ENCODE measurements around the gene TOPBP1. TPM values are rescaled to one million over a fixed set of nuclear protein-coding genes. Genes with fewer than 3 reads are reported as not detected.

The TOPBP1 gene
- total RNA-seq, 1 donor from 2014 or later: 23.9 TPM

- H3K4me3 Mint-ChIP-seq (ENCODE audit: unreplicated experiment): no peak overlapping the region
- DNase-seq (ENCODE audit: low read depth) (no peak), FAIRE-seq (no peak)
- H3K36me3 Mint-ChIP-seq (ENCODE audit: low read depth, unreplicated experiment): peaks cover 24% of the 10 kb centered on the region
- no peaks in the 10 kb centered on the region for H3K27me3 Mint-ChIP-seq (ENCODE audit: low read depth, unreplicated experiment)
- peaks cover 15% of the 10 kb centered on the region for H3K4me1 ChIP-seq (ENCODE audit: insufficient read depth, low read length)
- peaks cover 5% of the 10 kb centered on the region for H4K20me1 ChIP-seq (ENCODE audit: insufficient read depth, low read length)
- no peak overlapping the region for H3K9ac ChIP-seq (ENCODE audit: low read length)
- H3K27ac Mint-ChIP-seq (ENCODE audit: unreplicated experiment): no peak overlapping the region
- H3K9me3 ChIP-seq (ENCODE audit: insufficient read depth, low read depth, low read length): no peaks in the 10 kb centered on the region
- peaks cover 2% of the 10 kb centered on the region for H3K9me3 Mint-ChIP-seq (ENCODE audit: unreplicated experiment)
- no peak for TF ChIP-seq CTCF (IDR thresholded peaks at IDR 0.05; ENCODE audit: insufficient read depth, low read depth, low read length)
- TF ChIP-seq EZH2 (IDR thresholded peaks at IDR 0.05; ENCODE audit: insufficient read depth, low read length): no peak
- no peaks in the 10 kb centered on the region for H3K79me2 ChIP-seq (ENCODE audit: insufficient read depth, low read length)
- no peak overlapping the region for H2AFZ ChIP-seq (ENCODE audit: low read depth, low read length)
- H3K4me3 ChIP-seq (ENCODE audit: insufficient read depth, low read depth, low read length): no peak overlapping the region
- no peak overlapping the region for H3K27ac ChIP-seq (ENCODE audit: low read depth, low read length)
- peaks cover 30% of the 10 kb centered on the region for H3K36me3 ChIP-seq (ENCODE audit: insufficient read depth, low read length)
- no peaks in the 10 kb centered on the region for H3K27me3 ChIP-seq (ENCODE audit: insufficient read depth, low read length)
- H3K4me2 ChIP-seq (ENCODE audit: low read length): no peak overlapping the region
- H3K4me1 Mint-ChIP-seq (ENCODE audit: low read depth, unreplicated experiment): peaks cover 11% of the 10 kb centered on the region
Observed at GRCh38 chr3:133641254-133641653, 20.5 kb downstream of the TOPBP1 start.

- Histone ChIP-seq H2AFZ (ENCODE audit: low read depth, low read length) (no peak overlapping the region), H3K36me3 (ENCODE audit: insufficient read depth, low read length) (peaks cover 20% of the 10 kb centered on the region), H3K79me2 (ENCODE audit: insufficient read depth, low read length) (peaks cover 3% of the 10 kb centered on the region), H3K4me1 (ENCODE audit: insufficient read depth, low read length) (no peaks in the 10 kb centered on the region), H3K9ac (ENCODE audit: low read length) (no peak overlapping the region), H3K9me3 (ENCODE audit: insufficient read depth, low read depth, low read length) (no peaks in the 10 kb centered on the region), H3K27ac (ENCODE audit: low read depth, low read length) (no peak overlapping the region), H3K27me3 (ENCODE audit: insufficient read depth, low read length) (no peaks in the 10 kb centered on the region), H4K20me1 (ENCODE audit: insufficient read depth, low read length) (peaks cover 5% of the 10 kb centered on the region), H3K4me2 (ENCODE audit: low read length) (no peak overlapping the region), H3K4me3 (ENCODE audit: insufficient read depth, low read depth, low read length) (no peak overlapping the region)
- TF ChIP-seq EZH2 (IDR thresholded peaks at IDR 0.05; ENCODE audit: insufficient read depth, low read length): no peak
- TF ChIP-seq CTCF (IDR thresholded peaks at IDR 0.05; ENCODE audit: insufficient read depth, low read depth, low read length): no peak
- H3K9me3 Mint-ChIP-seq (ENCODE audit: unreplicated experiment): no peaks in the 10 kb centered on the region
- DNase-seq (ENCODE audit: low read depth) (no peak), FAIRE-seq (no peak)
- H3K36me3 Mint-ChIP-seq (ENCODE audit: low read depth, unreplicated experiment): peaks cover 19% of the 10 kb centered on the region
- H3K27ac Mint-ChIP-seq (ENCODE audit: unreplicated experiment): no peak overlapping the region
- no peak overlapping the region for H3K4me3 Mint-ChIP-seq (ENCODE audit: unreplicated experiment)
- no peaks in the 10 kb centered on the region for H3K4me1 Mint-ChIP-seq (ENCODE audit: low read depth, unreplicated experiment)
- H3K27me3 Mint-ChIP-seq (ENCODE audit: low read depth, unreplicated experiment): no peaks in the 10 kb centered on the region
Observed at GRCh38 chr3:133633439-133633838, 28.3 kb downstream of the TOPBP1 start.

GRCh38 chr3:133629146-133629545 lies 32.6 kb downstream of the TOPBP1 start:
- Histone ChIP-seq H3K79me2 (ENCODE audit: insufficient read depth, low read length) (no peaks in the 10 kb centered on the region), H3K27ac (ENCODE audit: low read depth, low read length) (no peak overlapping the region), H3K4me1 (ENCODE audit: insufficient read depth, low read length) (no peaks in the 10 kb centered on the region), H3K4me2 (ENCODE audit: low read length) (no peak overlapping the region), H3K4me3 (ENCODE audit: insufficient read depth, low read depth, low read length) (no peak overlapping the region), H3K9me3 (ENCODE audit: insufficient read depth, low read depth, low read length) (no peaks in the 10 kb centered on the region), H4K20me1 (ENCODE audit: insufficient read depth, low read length) (peaks cover 5% of the 10 kb centered on the region), H3K9ac (ENCODE audit: low read length) (no peak overlapping the region), H3K36me3 (ENCODE audit: insufficient read depth, low read length) (peaks cover 22% of the 10 kb centered on the region), H2AFZ (ENCODE audit: low read depth, low read length) (no peak overlapping the region), H3K27me3 (ENCODE audit: insufficient read depth, low read length) (no peaks in the 10 kb centered on the region)
- no peak for TF ChIP-seq CTCF (IDR thresholded peaks at IDR 0.05; ENCODE audit: insufficient read depth, low read depth, low read length)
- no peak for TF ChIP-seq EZH2 (IDR thresholded peaks at IDR 0.05; ENCODE audit: insufficient read depth, low read length)
- no peaks in the 10 kb centered on the region for H3K27me3 Mint-ChIP-seq (ENCODE audit: low read depth, unreplicated experiment)
- FAIRE-seq (peak; percentile 17), DNase-seq (ENCODE audit: low read depth) (no peak)
- no peak overlapping the region for H3K27ac Mint-ChIP-seq (ENCODE audit: unreplicated experiment)
- no peaks in the 10 kb centered on the region for H3K9me3 Mint-ChIP-seq (ENCODE audit: unreplicated experiment)
- no peak overlapping the region for H3K4me3 Mint-ChIP-seq (ENCODE audit: unreplicated experiment)
- no peaks in the 10 kb centered on the region for H3K4me1 Mint-ChIP-seq (ENCODE audit: low read depth, unreplicated experiment)
- peaks cover 24% of the 10 kb centered on the region for H3K36me3 Mint-ChIP-seq (ENCODE audit: low read depth, unreplicated experiment)
